Skeletal muscle cell (primary cell): Measurements from ENCODE around the gene MAPK8IP1.
"Not testable (repeated sequence)": the region's sequence is repeated elsewhere in the genome, so short reads cannot be mapped to it uniquely, and the experiment has no call there.

ENCODE experiments used
- DNase-seq: peaks from one replicate; pipeline ENCODE4 v3.0.0-alpha.2; 2010; ENCODE audit warnings: low read depth
- H3K4me3 ChIP-seq: 2 replicates; pipeline ENCODE4 v1.5.1; 2011; ENCODE audit warnings: low read depth, mild to moderate bottlenecking, control low read depth, low read length, moderate library complexity

MAPK8IP1 gene

GRCh38 chr11:45905095-45905494 lies 19.6 kb downstream of the MAPK8IP1 start:
- DNase-seq, result no peak
- no peak overlapping the region for H3K4me3 ChIP-seq

- not testable (repeated sequence) for H3K4me3 ChIP-seq, DNase-seq
These were observed 20.1 kb downstream of the MAPK8IP1 start for GRCh38 chr11:45905576-45905975.

- no peak for DNase-seq
- no peak overlapping the region for H3K4me3 ChIP-seq
These were observed 20.7 kb downstream of the MAPK8IP1 start for GRCh38 chr11:45906096-45906682.

GRCh38 chr11:45906965-45907611 lies 21.6 kb downstream of the MAPK8IP1 start, which contains the start of gene FREY1:
FREY1 (minus strand) TSS chr11:45907271; CDS start chr11:45907245, 26 bp downstream.
- no peak for DNase-seq
- no peak within 1 kb of the TSS for H3K4me3 ChIP-seq

GRCh38 chr11:45907911-45908370 lies 22.5 kb downstream of the MAPK8IP1 start:
- DNase-seq, result no peak

GRCh38 chr11:45909594-45910475 lies 24.4 kb downstream of the MAPK8IP1 start:
- H3K4me3 ChIP-seq, result no peak overlapping the region
- DNase-seq, result no peak

More at GRCh38 chr11:45907911-45908370, 22.5 kb downstream of the MAPK8IP1 start:
- H3K4me3 ChIP-seq, result no peak overlapping the region

- H3K4me3 ChIP-seq, result no peak overlapping the region
- DNase-seq, result no peak
These were observed 25.2 kb downstream of the MAPK8IP1 start for GRCh38 chr11:45910623-45911022.

- H3K4me3 ChIP-seq, result no peak overlapping the region
- no peak for DNase-seq
These were observed 28.1 kb downstream of the MAPK8IP1 start for GRCh38 chr11:45913514-45913913.

- DNase-seq, result no peak
- no peak overlapping the region for H3K4me3 ChIP-seq
These were observed 28.6 kb downstream of the MAPK8IP1 start for GRCh38 chr11:45913942-45914635.

- no peak overlapping the region for H3K4me3 ChIP-seq
- DNase-seq, result no peak
These were observed 30.0 kb downstream of the MAPK8IP1 start for GRCh38 chr11:45915446-45915845.

GRCh38 chr11:45917286-45917622 lies 31.8 kb downstream of the MAPK8IP1 start:
- DNase-seq, result no peak
- peak overlapping the region; percentile 99 for H3K4me3 ChIP-seq

- H3K4me3 ChIP-seq, result peak within 1 kb of the TSS; percentile 99
- DNase-seq, result peak; percentile 99
These were observed 32.3 kb downstream of the MAPK8IP1 start, which contains the start of gene PEX16 for GRCh38 chr11:45917623-45918330. PEX16 (minus strand) TSS chr11:45917877; CDS start chr11:45917811, 66 bp downstream.

- peak; percentile 28 for DNase-seq
- peak overlapping the region; percentile 99 for H3K4me3 ChIP-seq
These were observed 33.0 kb downstream of the MAPK8IP1 start for GRCh38 chr11:45918331-45918941.

- DNase-seq, result no peak
- H3K4me3 ChIP-seq, result peak overlapping the region; percentile 99
These were observed 33.7 kb downstream of the MAPK8IP1 start for GRCh38 chr11:45918962-45919675.

- H3K4me3 ChIP-seq, result no peak overlapping the region
- no peak for DNase-seq
These were observed 34.5 kb downstream of the MAPK8IP1 start for GRCh38 chr11:45919806-45920530.

GRCh38 chr11:45920531-45921477 lies 35.4 kb downstream of the MAPK8IP1 start:
- no peak for DNase-seq
- H3K4me3 ChIP-seq, result no peak overlapping the region
